Right atrium auricular region (tissue), 2 donors: ENCODE data around the gene ZNG1A. TPM values are rescaled to one million over a fixed set of nuclear protein-coding genes. Genes with fewer than 3 reads are reported as not detected.
"Not testable (repeated sequence)": the region's sequence is repeated elsewhere in the genome, so short reads cannot be mapped to it uniquely, and the experiment has no call there.

Experiments used
- DNase-seq: peaks from one replicate; pipeline ENCODE4 v3.0.0-alpha.2; 2019; ENCODE audit warnings: low spot score
- H3K27ac ChIP-seq, 2 donors: fragments of 200-600 bp; sonication (generic); 1 replicate in 1 of 2; 2 replicates in 1 of 2; pipeline ENCODE4 v1.5.1; 2016 to 2019
- H3K27me3 ChIP-seq, 2 donors: fragments of 200-600 bp; sonication (generic); one replicate each; pipeline versions ENCODE4 v1.5.1 to v1.6.0; 2017 to 2019
- H3K36me3 ChIP-seq: fragments of 200-600 bp; sonication (generic); one replicate; pipeline ENCODE4 v1.5.1; 2016
- H3K4me1 ChIP-seq, 2 donors: fragments of 200-600 bp; sonication (generic); one replicate each; pipeline versions ENCODE4 v1.5.1 to v1.6.0; 2017 to 2019
- H3K4me3 ChIP-seq, 2 donors: fragments of 200-600 bp; sonication (generic); 1 replicate in 1 of 2; 2 replicates in 1 of 2; pipeline ENCODE4 v1.5.1; 2017 to 2019; ENCODE audit warnings: mild to moderate bottlenecking in 1 of 2, moderate library complexity in 1 of 2
- H3K9me3 ChIP-seq, 2 donors: fragments of 200-600 bp; sonication (generic); one replicate each; pipeline ENCODE4 v1.5.1; 2019
- CTCF ChIP-seq, 2 donors: fragments of 200-600 bp; sonication (generic); IDR thresholded peaks; one replicate each; pipeline ENCODE4 v1.5.1; 2019; ENCODE audit warnings: antibody characterized with exemption in 2 of 2
- total RNA-seq, 2 donors: library from RNA; depleted of rRNA; stranded (reverse); fragments of >200 nt; gene quantifications; one replicate each; pipeline ENCODE4 v1.1.0, GENCODE V29; 2016

The ZNG1A gene
- total RNA-seq, 2 donors from 2014 or later = 13.2 to 15.0 TPM

- TF ChIP-seq CTCF (IDR thresholded peaks at IDR 0.05) = no peak
- Histone ChIP-seq H3K4me3 (no peak overlapping the region), H3K9me3 (no peaks in the 10 kb centered on the region), H3K27me3 (no peaks in the 10 kb centered on the region), H3K36me3 (no peaks in the 10 kb centered on the region), H3K27ac (no peak overlapping the region), H3K4me1 (no peaks in the 10 kb centered on the region)
- no peak for DNase-seq
Measured at GRCh38 chr9:206481-206880, 27.6 kb upstream of the ZNG1A start.

- not testable (repeated sequence) for H3K36me3 ChIP-seq, H3K9me3 ChIP-seq, H3K27me3 ChIP-seq, DNase-seq, H3K4me3 ChIP-seq, H3K27ac ChIP-seq, H3K4me1 ChIP-seq
Measured at GRCh38 chr9:199601-200000, 20.7 kb upstream of the ZNG1A start.

GRCh38 chr9:178140-178825, 573 bp downstream of the ZNG1A start:
- H3K36me3 ChIP-seq, H3K27me3 ChIP-seq, H3K4me1 ChIP-seq, DNase-seq, H3K9me3 ChIP-seq: not testable (repeated sequence)
- peak overlapping the region in 1 of 2 donors; percentile 50 for H3K4me3 ChIP-seq
- peak overlapping the region; percentile 23 to 42 for H3K27ac ChIP-seq

GRCh38 chr9:169757-170156, 9.1 kb downstream of the ZNG1A start:
- not testable (repeated sequence) for DNase-seq, H3K9me3 ChIP-seq, H3K4me1 ChIP-seq, H3K36me3 ChIP-seq, H3K27ac ChIP-seq, H3K4me3 ChIP-seq, H3K27me3 ChIP-seq

- H3K36me3 ChIP-seq, H3K27me3 ChIP-seq, DNase-seq, H3K4me1 ChIP-seq, H3K27ac ChIP-seq, H3K9me3 ChIP-seq, H3K4me3 ChIP-seq: not testable (repeated sequence)
Measured at GRCh38 chr9:159871-160270, 19.0 kb downstream of the ZNG1A start.

- H3K4me1 ChIP-seq, H3K27ac ChIP-seq, H3K27me3 ChIP-seq, H3K36me3 ChIP-seq, DNase-seq, H3K9me3 ChIP-seq, H3K4me3 ChIP-seq: not testable (repeated sequence)
Measured at GRCh38 chr9:151173-151572, 27.7 kb downstream of the ZNG1A start.

GRCh38 chr9:139880-140279, 39.0 kb downstream of the ZNG1A start:
- not testable (repeated sequence) for H3K27ac ChIP-seq, DNase-seq, H3K9me3 ChIP-seq, H3K27me3 ChIP-seq, H3K4me1 ChIP-seq, H3K4me3 ChIP-seq, H3K36me3 ChIP-seq

GRCh38 chr9:117995-118467, 60.8 kb downstream of the ZNG1A start, which contains the start of gene FOXD4:
TSS of gene FOXD4 (minus strand) at chr9:118417. CDS start at chr9:118119, 298 bp downstream.
- H3K36me3 ChIP-seq, DNase-seq, H3K4me3 ChIP-seq, H3K27ac ChIP-seq, H3K9me3 ChIP-seq: not testable (repeated sequence)
- Histone ChIP-seq H3K4me1 (peaks cover 0 to 19% of the 10 kb centered on the region in 2 donors), H3K27me3 (peaks cover 16 to 25% of the 10 kb centered on the region in 2 donors)

GRCh38 chr9:117144-117994, 61.5 kb downstream of the ZNG1A start:
- Histone ChIP-seq H3K4me1 (peaks cover 0 to 19% of the 10 kb centered on the region in 2 donors), H3K27me3 (peaks cover 16 to 27% of the 10 kb centered on the region in 2 donors)
- not testable (repeated sequence) for H3K27ac ChIP-seq, H3K9me3 ChIP-seq, DNase-seq, H3K4me3 ChIP-seq, H3K36me3 ChIP-seq

GRCh38 chr9:116239-117077, 62.4 kb downstream of the ZNG1A start:
- not testable (repeated sequence) for DNase-seq, H3K27ac ChIP-seq, H3K36me3 ChIP-seq, H3K4me3 ChIP-seq, H3K9me3 ChIP-seq
- Histone ChIP-seq H3K4me1 (peaks cover 0 to 19% of the 10 kb centered on the region in 2 donors), H3K27me3 (peaks cover 16 to 29% of the 10 kb centered on the region in 2 donors)

- H3K4me1 ChIP-seq = peaks cover 0 to 19% of the 10 kb centered on the region in 2 donors
- peaks cover 16 to 29% of the 10 kb centered on the region in 2 donors for H3K27me3 ChIP-seq
- not testable (repeated sequence) for H3K27ac ChIP-seq, H3K9me3 ChIP-seq, H3K36me3 ChIP-seq, DNase-seq
- H3K4me3 ChIP-seq = peak overlapping the region in 1 of 2 donors; percentile 54
Measured at GRCh38 chr9:115118-115451, 63.8 kb downstream of the ZNG1A start.

- not testable (repeated sequence) for H3K36me3 ChIP-seq, H3K9me3 ChIP-seq, DNase-seq
- Histone ChIP-seq H3K4me1 (peaks cover 0 to 19% of the 10 kb centered on the region in 2 donors), H3K27me3 (peaks cover 16 to 29% of the 10 kb centered on the region in 2 donors), H3K27ac (peak overlapping the region in 1 of 2 donors; percentile 3), H3K4me3 (peak overlapping the region in 1 of 2 donors; percentile 54)
Measured at GRCh38 chr9:114267-115117, 64.4 kb downstream of the ZNG1A start.
